IMR-90 (cell line): Measurements from ENCODE around the gene LINC01488. TPM values are rescaled to one million over a fixed set of nuclear protein-coding genes. Genes with fewer than 3 reads are reported as not detected.

Experiments used
- ATAC-seq: fragments of 200-7000 bp; cut with Tn5 transposase; 2 replicates; pipeline ENCODE4 v1.9.1; 2020; ENCODE audit warnings: low read depth, mild to moderate bottlenecking, moderate library complexity
- BruUV-seq: library from RNA; stranded (reverse); fragments of 400-500 nt; replicated peaks from 2 replicates; lab custom pipeline; 2021; lab: Mats Ljungman, UMichigan
- CTCF ChIA-PET: fragments of 300-600 bp; formaldehyde crosslinking; extraction: SDS; loops from one replicate; lab custom pipeline; 2021; ENCODE audit warnings: antibody characterized with exemption; lab: Yijun Ruan, JAX
- POLR2A ChIA-PET: fragments of 300-600 bp; sonication (Branson Sonifier 250); formaldehyde crosslinking; loops from one replicate; lab custom pipeline; 2022; ENCODE audit warnings: antibody characterized with exemption; ENCODE audit not compliant: unreplicated experiment; lab: Charles Lee
- DNase-seq: peaks from one replicate; pipeline ENCODE4 v3.0.0; 2013
- H2AFZ ChIP-seq: replicated peaks from 2 replicates; pipeline ENCODE3; 2013; ENCODE audit warnings: low read length, mild to moderate bottlenecking; ENCODE audit not compliant: poor library complexity
- H2AK5ac ChIP-seq: 2 replicates; pipeline ENCODE4 v1.6.1; 2013; ENCODE audit warnings: low read depth, low read length, inconsistent platforms
- H2AK9ac ChIP-seq: replicated peaks from 2 replicates; pipeline ENCODE3; 2013; ENCODE audit warnings: mild to moderate bottlenecking, low read depth, low read length, moderate library complexity; ENCODE audit not compliant: poor library complexity
- H2BK120ac ChIP-seq: 2 replicates; pipeline ENCODE4 v1.6.1; 2013; ENCODE audit warnings: low read depth, low read length, inconsistent platforms
- H2BK15ac ChIP-seq: 3 replicates; pipeline ENCODE4 v1.6.1; 2013; ENCODE audit warnings: low read depth, low read length, inconsistent platforms
- H2BK20ac ChIP-seq: 2 replicates; pipeline ENCODE4 v1.6.1; 2013; ENCODE audit warnings: low read depth, mild to moderate bottlenecking, inconsistent platforms, low read length, moderate library complexity
- H2BK5ac ChIP-seq: 2 replicates; pipeline ENCODE4 v1.6.1; 2013; ENCODE audit warnings: mild to moderate bottlenecking, low read depth, low read length, inconsistent platforms; ENCODE audit not compliant: poor library complexity, severe bottlenecking
- H3K14ac ChIP-seq: replicated peaks from 2 replicates; pipeline ENCODE4 v1.6.1; 2013; ENCODE audit warnings: low read depth, low read length, inconsistent platforms
- H3K18ac ChIP-seq: 2 replicates; pipeline ENCODE4 v1.6.1; 2013; ENCODE audit warnings: low read depth, low read length, control low read depth
- H3K23ac ChIP-seq: 2 replicates; pipeline ENCODE4 v1.6.1; 2013; ENCODE audit warnings: low read depth, low read length, inconsistent platforms
- H3K27ac ChIP-seq: 2 replicates; pipeline ENCODE4 v1.5.1; 2013; ENCODE audit warnings: mild to moderate bottlenecking, control low read depth, low read length; ENCODE audit not compliant: insufficient read depth
- H3K27me3 ChIP-seq: 2 replicates; pipeline ENCODE4 v1.6.1; 2013; ENCODE audit warnings: low read length; ENCODE audit not compliant: control insufficient read depth, insufficient read depth
- H3K36me3 ChIP-seq: 2 replicates; pipeline ENCODE4 v1.6.1; 2013; ENCODE audit warnings: low read length, mixed read lengths; ENCODE audit not compliant: control insufficient read depth, insufficient read depth
- H3K4ac ChIP-seq: 2 replicates; pipeline ENCODE4 v1.6.1; 2013; ENCODE audit warnings: low read depth, low read length, inconsistent platforms
- H3K4me1 ChIP-seq: 2 replicates; pipeline ENCODE4 v1.6.1; 2013; ENCODE audit warnings: low read length, mixed read lengths; ENCODE audit not compliant: control insufficient read depth, insufficient read depth
- H3K4me2 ChIP-seq: 2 replicates; pipeline ENCODE4 v1.6.1; 2013; ENCODE audit warnings: low read depth, mild to moderate bottlenecking, control low read depth, low read length, moderate library complexity
- H3K4me3 ChIP-seq: 2 replicates; pipeline ENCODE4 v1.5.1; 2013; ENCODE audit warnings: low read depth, mild to moderate bottlenecking, control low read depth, low read length, moderate library complexity; ENCODE audit not compliant: insufficient read depth
- H3K56ac ChIP-seq: 2 replicates; pipeline ENCODE4 v1.6.1; 2013; ENCODE audit warnings: low read length, inconsistent platforms; ENCODE audit not compliant: insufficient read depth; ENCODE audit errors: extremely low read depth
- H3K79me1 ChIP-seq, 2 experiments: 2 replicates each; pipeline ENCODE4 v1.6.1; 2013; ENCODE audit warnings: low read length in 2 of 2, inconsistent platforms in 1 of 2, low read depth in 1 of 2
- H3K9ac ChIP-seq: 2 replicates; pipeline ENCODE4 v1.6.1; 2013; ENCODE audit warnings: low read depth, low read length, control low read depth
- H3K9me1 ChIP-seq: 2 replicates; pipeline ENCODE4 v1.6.1; 2013; ENCODE audit warnings: low read length, inconsistent platforms; ENCODE audit not compliant: insufficient read depth
- H3K9me3 ChIP-seq: 2 replicates; pipeline ENCODE4 v1.6.1; 2013; ENCODE audit warnings: low read length; ENCODE audit not compliant: control insufficient read depth, insufficient read depth
- H4K20me1 ChIP-seq: 2 replicates; pipeline ENCODE4 v1.6.1; 2013; ENCODE audit warnings: low read length, inconsistent platforms; ENCODE audit not compliant: insufficient read depth
- H4K5ac ChIP-seq: 2 replicates; pipeline ENCODE4 v1.6.1; 2013; ENCODE audit warnings: mild to moderate bottlenecking, low read depth, low read length, control low read depth
- H4K8ac ChIP-seq, 2 experiments: 2 replicates each; pipeline ENCODE4 v1.6.1; 2013; ENCODE audit warnings: low read depth in 2 of 2, low read length in 2 of 2, control low read depth in 1 of 2, inconsistent platforms in 1 of 2
- H4K91ac ChIP-seq: 2 replicates; pipeline ENCODE4 v1.6.1; 2013; ENCODE audit warnings: low read depth, low read length, inconsistent platforms; ENCODE audit not compliant: insufficient read depth
- CEBPB ChIP-seq: IDR thresholded peaks from 2 replicates; pipeline ENCODE4 v1.6.1; 2012; ENCODE audit warnings: low read depth, low read length, improper control_type of control experiment
- MAFK ChIP-seq: IDR thresholded peaks from 2 replicates; pipeline ENCODE4 v1.6.1; 2012; ENCODE audit warnings: low read depth, low read length, improper control_type of control experiment
- RFX5 ChIP-seq: IDR thresholded peaks from 2 replicates; pipeline ENCODE4 v1.8.0; 2012; ENCODE audit warnings: low read depth, mild to moderate bottlenecking, low read length, moderate library complexity
- WGBS, 2 experiments: methylation state at CpG; one replicate each; pipeline versions ENCODE4 v1.1.5 to v1.1.7; 2013; ENCODE audit warnings: missing lambda C conversion rate in 2 of 2; ENCODE audit not compliant: insufficient read length in 1 of 2; ENCODE audit errors: extremely low coverage in 2 of 2; 5-methylcytosine and 5-hydroxymethylcytosine counted together
- dilution Hi-C: fragments of 300-500 bp; cut with HindIII; formaldehyde crosslinking; loops from one replicate; pipeline ENCODE4 v1.14.3; 2018; ENCODE audit warnings: low sequenced_read_pairs; ENCODE audit not compliant: unreplicated experiment
- in situ Hi-C: fragments of 300-500 bp; cut with MboI; formaldehyde crosslinking; loops from 3 replicates; pipeline ENCODE4 v1.14.3; 2019; ENCODE audit warnings: low sequenced_read_pairs, inconsistent platforms, mixed read lengths
- intact Hi-C: fragments of 100-400 bp; cut with micrococcal nuclease; formaldehyde crosslinking; loops from 2 replicates; pipeline ENCODE4 v1.10.0; 2022
- polyA plus RNA-seq, 3 experiments: library from polyadenylated mRNA; depleted of rRNA; stranded (reverse); fragments of >200 nt; gene quantifications; 2 replicates each; pipeline ENCODE4 v1.2.3, GENCODE V29; 2012; ENCODE audit warnings: low replicate concordance in 1 of 3
- total RNA-seq: library from RNA; depleted of rRNA; stranded (reverse); fragments of >200 nt; gene quantifications from 2 replicates; pipeline ENCODE4 v1.2.3, GENCODE V29; 2012

The LINC01488 gene
- total and polyA plus RNA-seq, 2 of the 4 experiments (the other 2 are of a cell fraction): not detected

DNA sequence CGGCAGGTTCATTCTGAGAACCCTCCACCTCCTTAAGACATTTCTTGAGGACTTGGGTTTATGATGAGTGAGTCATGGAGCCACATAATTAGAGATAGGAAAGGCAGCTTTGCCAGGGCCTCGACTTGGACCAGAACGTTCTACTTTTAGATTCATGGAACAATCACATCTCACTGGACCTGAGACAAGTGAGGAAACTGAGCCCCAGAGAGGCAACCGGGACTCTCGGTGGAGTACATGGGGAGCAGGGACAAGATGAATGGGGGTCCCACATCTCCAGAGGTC is 59.5 kb downstream of the LINC01488 start:
- Histone ChIP-seq H3K18ac (no peak overlapping the region), H3K56ac (no peak overlapping the region), H3K27me3 (peaks cover 10% of the 10 kb centered on the region; the same call in 1 of the 2 replicates), H2AK5ac (no peak overlapping the region), H3K27ac (no peak overlapping the region), H3K4me2 (no peak overlapping the region), H2BK15ac (no peak overlapping the region), H2BK120ac (no peak overlapping the region), H3K9me3 (no peaks in the 10 kb centered on the region), H2BK20ac (no peak overlapping the region), H2AK9ac (no peak overlapping the region), H3K4me3 (no peak overlapping the region), H3K4ac (no peak overlapping the region), H3K36me3 (no peaks in the 10 kb centered on the region), H3K9me1 (no peaks in the 10 kb centered on the region), H3K23ac (no peak overlapping the region), H3K9ac (no peak overlapping the region), H3K79me1 (no peaks in the 10 kb centered on the region), H4K91ac (no peak overlapping the region), H3K4me1 (peaks cover 7% of the 10 kb centered on the region), H2AFZ (no peak overlapping the region), H4K20me1 (no peaks in the 10 kb centered on the region), H3K14ac (no peak overlapping the region), H4K8ac (no peak overlapping the region), H2BK5ac (no peak overlapping the region), H4K5ac (no peak overlapping the region)
- no peak for DNase-seq
- dilution Hi-C loops (no loop called here), intact Hi-C loops (no loop called here), in situ Hi-C loops (no loop called here)
- no TSS peak for BruUV-seq
- TF ChIP-seq MAFK: no peak
- no peak for TF ChIP-seq CEBPB
- no peak for TF ChIP-seq RFX5
- WGBS, 2 experiments: 94% methylated on average over 2 of the region's 5 CpGs; no CpG with 5 or more reads in 1 of the 2 experiments
- ChIA-PET CTCF (interaction anchor here (0.6 to 0.7 kb wide), 2 partner anchors 222 to 370 kb away, joined by 3 read pairs; no protein-coding TSS in a partner anchor), POLR2A (no interaction called here)
- no peak for ATAC-seq
